NCI-H748 (cell line): ENCODE data around the gene FAF2.
"Not testable (repeated sequence)": the region's sequence is repeated elsewhere in the genome, so short reads cannot be mapped to it uniquely, and the experiment has no call there.

Experiments used
- DNase-seq: peaks from one replicate; lab custom pipeline; 2025; ENCODE audit not compliant: unreplicated experiment; lab: John Stamatoyannopoulos, UW

Gene FAF2

DNA sequence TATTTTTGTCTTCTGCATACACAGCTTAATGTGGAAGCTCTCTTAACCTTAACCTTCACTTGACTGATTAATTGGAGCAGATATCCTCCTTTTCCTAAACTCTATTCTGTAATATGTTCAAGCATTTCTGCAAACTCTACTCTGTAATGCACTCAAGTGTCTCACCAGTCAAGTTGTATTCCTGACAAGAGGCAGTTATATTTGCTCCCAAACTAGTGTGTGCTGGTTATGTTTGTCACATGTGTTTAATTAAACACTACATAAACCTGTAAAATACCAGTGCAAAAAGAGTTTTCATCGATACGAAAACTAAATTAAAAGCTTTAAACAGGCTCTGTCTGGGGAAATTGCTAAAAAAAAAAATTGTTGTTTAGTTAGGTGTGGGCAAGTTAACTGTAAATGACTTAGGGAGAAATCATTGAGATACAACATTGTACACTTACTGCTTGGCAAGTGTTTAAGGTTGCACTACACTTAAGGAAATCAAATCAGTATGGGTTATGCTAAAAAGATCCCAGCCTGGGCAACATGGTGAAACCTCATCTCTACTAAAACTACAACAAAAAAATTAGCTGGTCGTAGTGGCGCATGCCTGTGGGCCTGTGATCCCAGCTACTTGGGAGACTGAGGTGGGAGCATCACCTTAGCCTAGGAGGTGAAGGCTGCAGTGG is 6.7 kb downstream of the FAF2 start:
- DNase-seq = no peak

GRCh38 chr5:176458904-176459561 is 10.8 kb downstream of the FAF2 start:
- no peak for DNase-seq

DNA sequence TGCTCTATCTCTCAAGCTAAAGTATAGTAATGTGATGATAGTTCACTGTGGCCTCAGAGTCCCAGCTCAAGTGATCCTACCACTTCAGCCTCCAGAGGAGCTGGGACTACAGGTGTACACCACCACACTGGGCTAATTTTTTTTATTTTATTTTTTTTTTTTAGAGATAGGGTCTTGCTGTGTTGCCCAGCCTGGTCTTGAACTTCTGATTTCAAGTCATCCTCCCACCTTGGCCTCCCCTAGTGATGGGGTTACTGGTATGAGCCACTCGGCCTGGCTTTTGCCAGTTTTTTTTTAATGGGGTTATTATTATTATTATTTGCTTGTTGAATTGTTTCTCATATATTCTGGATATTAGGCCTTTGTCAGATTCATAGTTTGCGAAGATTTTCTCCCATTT is 13.2 kb downstream of the FAF2 start:
- no peak for DNase-seq

DNA sequence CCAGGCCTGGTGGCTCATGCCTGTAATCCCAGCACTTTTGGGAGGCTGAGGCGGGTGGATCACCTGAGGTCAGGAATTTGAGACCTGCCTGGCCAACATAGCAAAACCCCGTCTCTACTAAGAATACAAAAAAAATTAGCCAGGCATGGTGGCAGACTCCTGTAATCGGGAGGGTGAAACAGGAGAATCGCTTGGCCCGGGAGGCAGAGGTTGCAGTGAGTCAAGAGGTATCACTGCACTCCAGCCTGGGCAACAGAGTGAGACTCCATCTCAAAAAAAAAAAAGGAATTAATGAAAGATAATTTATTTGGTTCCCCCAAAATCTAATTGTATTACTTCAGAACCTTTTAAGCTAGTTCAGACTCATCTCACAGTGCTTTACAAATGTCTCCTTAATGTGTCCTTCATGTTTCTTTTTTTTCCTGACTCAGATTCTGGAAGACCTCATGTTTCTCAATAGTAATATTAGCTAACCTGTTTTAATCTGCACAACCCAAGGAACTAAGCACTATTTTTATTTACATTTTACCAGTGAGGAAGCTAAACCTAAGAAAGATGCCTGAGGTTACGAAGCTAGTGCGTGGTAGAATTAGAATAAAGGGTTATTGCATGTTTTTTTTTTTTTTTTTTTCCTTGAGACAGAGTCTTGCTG is 15.1 kb downstream of the FAF2 start:
- no peak for DNase-seq

GRCh38 chr5:176466245-176466871 is 18.2 kb downstream of the FAF2 start:
- DNase-seq = no peak

GRCh38 chr5:176469296-176469695 is 21.1 kb downstream of the FAF2 start:
- no peak for DNase-seq

- no peak for DNase-seq
Observed at GRCh38 chr5:176470539-176470938, 22.4 kb downstream of the FAF2 start.

- no peak for DNase-seq
Observed at GRCh38 chr5:176471098-176471497, 22.9 kb downstream of the FAF2 start.

GRCh38 chr5:176473335-176474006 is 25.3 kb downstream of the FAF2 start:
- no peak for DNase-seq

GRCh38 chr5:176474476-176474875 is 26.3 kb downstream of the FAF2 start:
- DNase-seq = no peak

DNA sequence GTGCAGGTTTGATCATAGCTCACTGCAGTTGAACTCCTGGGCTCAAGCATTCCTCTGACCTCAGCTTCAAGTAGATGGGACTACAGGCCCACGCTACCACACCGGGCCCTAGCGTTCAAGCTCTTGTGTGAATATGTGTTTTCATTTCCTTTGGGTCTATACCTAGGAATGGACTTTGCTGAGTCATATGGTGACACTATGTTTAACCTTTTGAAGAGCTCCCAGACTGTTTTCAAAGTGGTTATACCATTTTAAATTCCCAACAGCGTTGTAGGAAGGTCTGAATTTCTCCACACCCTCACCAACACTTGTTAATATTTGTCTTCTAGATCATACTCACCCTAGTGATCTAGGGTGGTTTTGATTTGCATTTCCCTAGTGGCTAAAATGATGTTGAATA is 33.5 kb downstream of the FAF2 start:
- no peak for DNase-seq

- DNase-seq = no peak
Observed at GRCh38 chr5:176485176-176485575, 37.0 kb downstream of the FAF2 start.

DNA sequence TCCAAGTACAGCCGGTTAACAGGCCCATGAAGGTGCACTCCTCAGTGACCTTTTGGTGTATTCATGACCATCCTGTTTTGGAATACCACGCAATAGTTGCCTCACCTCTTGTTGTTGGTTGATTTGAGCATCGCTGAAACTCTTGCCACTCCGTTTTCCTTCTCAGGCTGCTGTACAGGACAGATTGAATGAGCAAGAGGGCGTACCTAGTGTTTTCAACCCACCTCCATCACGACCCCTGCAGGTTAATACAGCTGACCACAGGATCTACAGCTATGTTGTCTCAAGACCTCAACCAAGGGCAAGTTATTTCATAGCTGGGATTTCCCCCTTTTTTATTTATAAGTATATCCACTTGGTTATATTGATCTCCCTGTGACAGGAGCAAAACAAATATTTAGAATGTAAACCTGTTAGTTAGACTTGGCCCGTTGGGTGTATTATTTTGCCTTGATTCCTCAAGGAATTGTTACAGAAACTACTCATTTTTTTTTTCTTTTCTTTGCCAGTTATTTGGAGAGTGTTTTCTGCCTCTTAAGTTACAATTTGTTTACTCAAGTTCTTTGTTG is 38.1 kb downstream of the FAF2 start:
- no peak for DNase-seq

GRCh38 chr5:176487160-176487559 is 39.0 kb downstream of the FAF2 start:
- DNase-seq = not testable (repeated sequence)

- no peak for DNase-seq
Observed at GRCh38 chr5:176489077-176489476, 40.9 kb downstream of the FAF2 start.

GRCh38 chr5:176490301-176490700 is 42.1 kb downstream of the FAF2 start:
- no peak for DNase-seq

GRCh38 chr5:176491101-176491502 is 42.9 kb downstream of the FAF2 start:
- DNase-seq = no peak

- DNase-seq = no peak
Observed at GRCh38 chr5:176491901-176492300, 43.7 kb downstream of the FAF2 start.

GRCh38 chr5:176492431-176492830 is 44.2 kb downstream of the FAF2 start:
- DNase-seq = no peak

- DNase-seq = no peak
Observed at GRCh38 chr5:176497852-176498251, 49.7 kb downstream of the FAF2 start.

- DNase-seq = no peak
Observed at GRCh38 chr5:176499273-176499672, 51.1 kb downstream of the FAF2 start.
